HepG2 (cell line): ENCODE data around the gene TMEM53. TPM values are rescaled to one million over a fixed set of nuclear protein-coding genes. Genes with fewer than 3 reads are reported as not detected.
A peak's percentile ranks its signal among the peaks of the same experiment; 100 is the strongest.

Source experiments
- BORCS8-MEF2B ChIP-seq: sonication (generic); formaldehyde crosslinking; IDR thresholded peaks from 2 replicates; pipeline ENCODE4 v1.8.0; 2022; ENCODE audit warnings: mild to moderate bottlenecking, missing genetic modification reagents
- CBX1 ChIP-seq: IDR thresholded peaks from one replicate; pipeline ENCODE4 v1.6.1; 2016; ENCODE audit warnings: antibody characterized with exemption, low read depth
- ELF1 ChIP-seq: sonication (generic); formaldehyde crosslinking; IDR thresholded peaks from 2 replicates; pipeline ENCODE4 v1.4.0; 2020; ENCODE audit warnings: missing genetic modification reagents
- ELK4 ChIP-seq: sonication (generic); formaldehyde crosslinking; IDR thresholded peaks from 2 replicates; pipeline ENCODE4 v1.9.0; 2021; ENCODE audit warnings: missing genetic modification reagents, borderline replicate concordance
- FOXP1 ChIP-seq, 2 experiments: fragments of 450-650 bp in 1 of 2; IDR thresholded peaks; 2 replicates each; pipeline ENCODE4 v1.6.1; 2017 to 2018; ENCODE audit warnings: antibody characterized with exemption in 1 of 2
- HOXD1 ChIP-seq: sonication (generic); formaldehyde crosslinking; IDR thresholded peaks from 2 replicates; pipeline ENCODE4 v1.5.0; 2020; ENCODE audit warnings: missing genetic modification reagents
- MAFF ChIP-seq: IDR thresholded peaks from 2 replicates; pipeline ENCODE4 v1.6.1; 2011; ENCODE audit warnings: low read depth, low read length, improper control_type of control experiment
- NCOA5 ChIP-seq: sonication (generic); formaldehyde crosslinking; IDR thresholded peaks from 2 replicates; pipeline ENCODE4 v1.4.0; 2020; ENCODE audit warnings: missing genetic modification reagents
- PAF1 ChIP-seq: IDR thresholded peaks from 2 replicates; pipeline ENCODE4 v1.6.1; 2016; ENCODE audit warnings: missing genetic modification reagents, missing compliant biosample characterization
- SMAD1 ChIP-seq: sonication (generic); formaldehyde crosslinking; IDR thresholded peaks from 2 replicates; pipeline ENCODE4 v1.4.0; 2020; ENCODE audit warnings: missing genetic modification reagents, low read depth, mild to moderate bottlenecking, borderline replicate concordance
- SP5 ChIP-seq: IDR thresholded peaks from 2 replicates; pipeline ENCODE4 v1.6.1; 2016; ENCODE audit warnings: low read depth, borderline replicate concordance
- ZBTB4 ChIP-seq: sonication (generic); formaldehyde crosslinking; IDR thresholded peaks from 2 replicates; pipeline ENCODE4 v1.4.0; 2020; ENCODE audit warnings: missing genetic modification reagents, mild to moderate bottlenecking, borderline replicate concordance
- ZEB1 ChIP-seq: IDR thresholded peaks from 2 replicates; pipeline ENCODE4 v1.6.1; 2012; ENCODE audit warnings: mild to moderate bottlenecking, low read depth, inconsistent platforms; ENCODE audit not compliant: insufficient replicate concordance
- ZNF276 ChIP-seq: sonication (generic); formaldehyde crosslinking; IDR thresholded peaks from 2 replicates; pipeline ENCODE4 v1.4.0; 2020; ENCODE audit warnings: mild to moderate bottlenecking, low read depth, missing genetic modification reagents
- ZNF460 ChIP-seq: sonication (generic); formaldehyde crosslinking; IDR thresholded peaks from 2 replicates; pipeline ENCODE4 v1.5.1; 2020; ENCODE audit warnings: missing genetic modification reagents, mild to moderate bottlenecking, borderline replicate concordance
- ZNF749 ChIP-seq: sonication (generic); formaldehyde crosslinking; IDR thresholded peaks from 2 replicates; pipeline ENCODE4 v1.8.0; 2022; ENCODE audit warnings: mild to moderate bottlenecking, missing genetic modification reagents, moderate library complexity, borderline replicate concordance
- ZNF781 ChIP-seq: sonication (generic); formaldehyde crosslinking; IDR thresholded peaks from 2 replicates; pipeline ENCODE4 v1.5.1; 2020; ENCODE audit warnings: borderline replicate concordance, mild to moderate bottlenecking, missing genetic modification reagents; ENCODE audit errors: not compliant biosample characterization
- polyA plus RNA-seq, 8 experiments: library from polyadenylated mRNA; depleted of rRNA in 3 of 8; stranded (reverse) in 7 of 8; unstranded in 1 of 8; fragments of >200 nt; fragmentation: Illumina TruSeq in 4 of 8; extraction: Trizol in 4 of 8; gene quantifications; 2 replicates each; pipeline versions ENCODE4 v1.2.1 to v1.2.3, GENCODE V29; 2011 to 2016; ENCODE audit warnings: low read depth in 4 of 8, missing spikeins in 1 of 8, mixed read lengths in 1 of 8; ENCODE audit not compliant: insufficient read depth in 1 of 8
- total RNA-seq, 5 experiments: library from RNA; depleted of rRNA; stranded (reverse); fragments of >200 nt; fragmentation: Illumina TruSeq; extraction: Trizol; gene quantifications; 2 replicates each; pipeline ENCODE4 v1.2.3, GENCODE V29; 2016; ENCODE audit warnings: low read depth in 1 of 5

TMEM53 gene
- total and polyA plus RNA-seq, 2 of the 13 experiments (the other 11 are each of a cell fraction or from before 2014, with no cell fraction given): 12.6 to 20.2 TPM

- TF ChIP-seq FOXP1 (IDR thresholded peaks at IDR 0.05) (no peak), FOXP1 (CRISPR knock-in tag; IDR thresholded peaks at IDR 0.05) (peak; percentile 90), ZNF749 (CRISPR knock-in tag) (peak; percentile 64; the same call in 1 of the 2 replicates), PAF1 (CRISPR knock-in tag) (no peak), CBX1 (peak; percentile 89), ZBTB4 (CRISPR knock-in tag) (0 out of 2 replicates have a peak, but pooled peaks have one; percentile 50), SMAD1 (CRISPR knock-in tag) (no peak), ZEB1 (peak; percentile 57), ZNF276 (CRISPR knock-in tag) (peak; percentile 77; the same call in 1 of the 2 replicates), ELF1 (CRISPR knock-in tag) (peak; percentile 72), ZNF460 (peak; percentile 57; the same call in 1 of the 2 replicates), SP5 (CRISPR knock-in tag) (peak; percentile 60; the same call in 1 of the 2 replicates), NCOA5 (CRISPR knock-in tag) (no peak), BORCS8-MEF2B (CRISPR knock-in tag) (no peak), HOXD1 (CRISPR knock-in tag) (peak; percentile 79), MAFF (no peak), ZNF781 (CRISPR knock-in tag) (peak; percentile 77), ELK4 (no peak)
These were observed 7.9 kb upstream of the TMEM53 start (continued) for GRCh38 chr1:44681905-44682882.
